ENCODE measurements around the gene WDR44. TPM values are rescaled to one million over a fixed set of nuclear protein-coding genes. Genes with fewer than 3 reads are reported as not detected.

WDR44 gene
- total and polyA plus RNA-seq, 2 donors (not counting 3 experiments of a cell fraction or from before 2014, with no cell fraction given) = 6.5 to 17.4 TPM

DNA sequence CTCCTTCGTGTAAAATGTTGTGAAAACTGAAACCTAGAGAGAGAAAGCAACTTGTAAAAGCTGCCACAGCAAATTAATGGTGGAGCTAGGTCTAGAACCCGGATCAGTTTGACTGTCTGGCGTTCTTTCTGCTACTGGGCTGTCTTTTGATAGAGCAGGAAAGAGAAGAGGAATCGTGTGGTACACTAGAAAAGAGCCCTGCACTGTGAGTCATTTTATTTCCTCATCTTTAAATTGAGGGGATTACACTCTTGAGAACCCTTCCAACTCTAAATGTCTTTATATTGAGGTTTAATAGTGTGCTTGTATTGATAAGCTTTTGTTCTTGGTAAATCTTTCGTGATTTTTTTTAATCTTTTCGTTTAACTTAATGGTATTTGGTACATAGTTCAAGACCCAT lies 4.3 kb downstream of the WDR44 start:
- Histone ChIP-seq H3K79me2 (ENCODE audit: control insufficient read depth, insufficient read depth, low read length) (peaks cover 85% of the 10 kb centered on the region), H3K9me3 (replicated peaks; ENCODE audit: control insufficient read depth, insufficient read depth, low read length) (no peaks in the 10 kb centered on the region), H3K36me3 (ENCODE audit: control insufficient read depth in 2 of 2, extremely low read depth in 1 of 2, insufficient read depth in 2 of 2, low read length in 2 of 2) (no peaks in the 10 kb centered on the region), H3K27ac (ENCODE audit: insufficient read depth, low read depth, low read length) (peak overlapping the region; percentile 34), H3K4me3 (replicated peaks in 1 of 3; ENCODE audit: insufficient read depth in 1 of 3, low read depth in 1 of 3, low read length in 3 of 3) (no peak overlapping the region), H3K9ac (replicated peaks; ENCODE audit: extremely low read depth, insufficient read depth, low read length) (peak overlapping the region; percentile 0), H4K20me1 (replicated peaks; ENCODE audit: control insufficient read depth, extremely low read depth, insufficient read depth, low read length) (no peaks in the 10 kb centered on the region), H2AFZ (ENCODE audit: low read depth, low read length) (no peak overlapping the region), H3K4me2 (ENCODE audit: insufficient read depth, low read length) (peak overlapping the region; percentile 74), H3K9me1 (replicated peaks; ENCODE audit: control insufficient read depth, extremely low read depth, insufficient read depth, low read length) (no peaks in the 10 kb centered on the region), H3K27me3 (ENCODE audit: control insufficient read depth in 2 of 2, insufficient read depth in 2 of 2, low read length in 2 of 2) (no peaks in the 10 kb centered on the region), H3K4me1 (ENCODE audit: control insufficient read depth, extremely low read depth, insufficient read depth, low read length) (peaks cover 40% of the 10 kb centered on the region)
- TF ChIP-seq FOS (IDR thresholded peaks at IDR 0.05; ENCODE audit: borderline replicate concordance, insufficient read depth, low read length) = peak; percentile 7
- TF ChIP-seq MYC (IDR thresholded peaks at IDR 0.05; ENCODE audit: low read depth, low read length) = no peak
- no TSS peak for BruUV-seq (replicated peaks)
- intact Hi-C loops (cut with micrococcal nuclease) = no loop called here
- ChIA-PET POLR2A (no interaction called here), CTCF (interaction anchor here (0.7 kb wide), 1 partner anchor 658 kb away, joined by 3 read pairs; no protein-coding TSS in a partner anchor)
- DNase-seq (ENCODE audit: low read depth, low spot score) (peak; percentile 31), FAIRE-seq (peak; percentile 68)
- dilution Hi-C loops (cut with MboI; ENCODE audit: extremely low pct_ligation_motif_present, low sequenced_read_pairs) = no loop called here

GRCh38 chrX:118350706-118351105 lies 4.8 kb downstream of the WDR44 start:
- Histone ChIP-seq H3K79me2 (ENCODE audit: control insufficient read depth, insufficient read depth, low read length) (peaks cover 88% of the 10 kb centered on the region), H3K9me1 (replicated peaks; ENCODE audit: control insufficient read depth, extremely low read depth, insufficient read depth, low read length) (no peaks in the 10 kb centered on the region), H3K4me1 (ENCODE audit: control insufficient read depth, extremely low read depth, insufficient read depth, low read length) (peaks cover 44% of the 10 kb centered on the region), H3K4me2 (ENCODE audit: insufficient read depth, low read length) (peak overlapping the region; percentile 74), H4K20me1 (replicated peaks; ENCODE audit: control insufficient read depth, extremely low read depth, insufficient read depth, low read length) (no peaks in the 10 kb centered on the region), H3K27ac (ENCODE audit: insufficient read depth, low read depth, low read length) (peak overlapping the region; percentile 34), H3K36me3 (ENCODE audit: control insufficient read depth in 2 of 2, extremely low read depth in 1 of 2, insufficient read depth in 2 of 2, low read length in 2 of 2) (no peaks in the 10 kb centered on the region), H3K9ac (replicated peaks; ENCODE audit: extremely low read depth, insufficient read depth, low read length) (no peak overlapping the region), H3K27me3 (ENCODE audit: control insufficient read depth in 2 of 2, insufficient read depth in 2 of 2, low read length in 2 of 2) (no peaks in the 10 kb centered on the region), H3K9me3 (replicated peaks; ENCODE audit: control insufficient read depth, insufficient read depth, low read length) (no peaks in the 10 kb centered on the region), H2AFZ (ENCODE audit: low read depth, low read length) (no peak overlapping the region), H3K4me3 (replicated peaks in 1 of 3; ENCODE audit: insufficient read depth in 1 of 3, low read depth in 1 of 3, low read length in 3 of 3) (no peak overlapping the region)
- dilution Hi-C loops (cut with MboI; ENCODE audit: extremely low pct_ligation_motif_present, low sequenced_read_pairs) (no loop called here), intact Hi-C loops (cut with micrococcal nuclease) (no loop called here)
- FAIRE-seq (no peak), DNase-seq (ENCODE audit: low read depth, low spot score) (no peak)
- no TSS peak for BruUV-seq (replicated peaks)
- ChIA-PET POLR2A (no interaction called here), CTCF (no interaction called here)
- TF ChIP-seq JUN (IDR thresholded peaks at IDR 0.05; ENCODE audit: borderline replicate concordance, insufficient read depth, insufficient read length, low read depth) = no peak
- TF ChIP-seq, protein P1, sequence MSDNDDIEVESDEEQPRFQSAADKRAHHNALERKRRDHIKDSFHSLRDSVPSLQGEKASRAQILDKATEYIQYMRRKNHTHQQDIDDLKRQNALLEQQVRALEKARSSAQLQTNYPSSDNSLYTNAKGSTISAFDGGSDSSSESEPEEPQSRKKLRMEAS (IDR thresholded peaks at IDR 0.05; ENCODE audit: insufficient read depth, insufficient read length) = no peak
- no peak for TF ChIP-seq MYC (IDR thresholded peaks at IDR 0.05; ENCODE audit: low read depth, low read length)
- no peak for TF ChIP-seq POLR2A (IDR thresholded peaks at IDR 0.05; ENCODE audit: low read depth, low read length)
- no peak for TF ChIP-seq POLR2AphosphoS5 (IDR thresholded peaks at IDR 0.05; ENCODE audit: insufficient read depth, low read depth, low read length)
- TF ChIP-seq GATA2 (IDR thresholded peaks at IDR 0.05; ENCODE audit: insufficient read depth, insufficient read length, low read depth, low read length) = no peak
- TF ChIP-seq FOS (IDR thresholded peaks at IDR 0.05; ENCODE audit: borderline replicate concordance, insufficient read depth, low read length) = no peak
